ENCODE results near the gene MAPKAP1.

DNA sequence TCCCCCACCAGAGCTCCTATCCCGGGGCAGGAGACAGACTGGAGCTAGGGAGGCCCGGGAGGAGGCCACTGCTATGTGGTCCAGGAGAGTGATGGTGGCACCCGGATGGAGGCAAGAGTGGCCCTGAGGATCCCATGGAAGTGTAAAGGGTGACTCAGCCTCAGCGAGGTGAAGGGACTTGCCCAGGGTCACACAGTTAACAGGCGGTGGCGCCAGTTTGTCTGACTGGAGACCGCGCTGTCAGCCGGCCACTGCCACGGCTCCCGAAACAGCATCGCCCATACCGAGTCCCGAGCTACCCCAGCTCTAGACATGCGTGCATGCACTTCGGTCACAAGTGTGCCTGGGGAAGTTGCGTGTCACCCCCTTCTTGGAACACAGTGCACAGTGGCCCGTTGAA, 279.5 kb downstream of the MAPKAP1 start:
- TF ChIP-seq CTCF (IDR thresholded peaks at IDR 0.05), result no peak
- no peak for TF ChIP-seq POLR2A (IDR thresholded peaks at IDR 0.05)
